Keratinocyte (primary cell): ENCODE data around the gene MCF2L2. TPM values are rescaled to one million over a fixed set of nuclear protein-coding genes. Genes with fewer than 3 reads are reported as not detected.

Experiments used
- DNase-seq: peaks from one replicate; pipeline ENCODE4 v3.0.0-alpha.2; 2011; ENCODE audit warnings: low read depth, missing footprints, low spot score
- FAIRE-seq: peaks from 2 replicates; lab custom pipeline; 2011; peaks lifted over from hg19 to GRCh38; lab: Jason Lieb, UNC
- H2AFZ ChIP-seq: 2 replicates; pipeline ENCODE4 v1.6.0; 2012; ENCODE audit warnings: low read length, control low read depth, inconsistent platforms; ENCODE audit not compliant: control insufficient read depth
- H3K27ac ChIP-seq: 2 replicates; pipeline ENCODE4 v1.5.1; 2011; ENCODE audit warnings: low read length; ENCODE audit not compliant: control insufficient read depth, insufficient read depth
- H3K27me3 ChIP-seq: 3 replicates; pipeline ENCODE4 v1.6.0; 2011; ENCODE audit warnings: low read length; ENCODE audit not compliant: control insufficient read depth, insufficient read depth; ENCODE audit errors: extremely low read depth
- H3K36me3 ChIP-seq, 2 experiments: 2 replicates in 1 of 2; 3 replicates in 1 of 2; pipeline ENCODE4 v1.5.1; 2011; ENCODE audit warnings: low read length in 2 of 2, mild to moderate bottlenecking in 1 of 2; ENCODE audit not compliant: control insufficient read depth in 2 of 2, insufficient read depth in 2 of 2; ENCODE audit errors: extremely low read depth in 1 of 2
- H3K4me1 ChIP-seq: 3 replicates; pipeline ENCODE4 v1.5.1; 2011; ENCODE audit warnings: low read length; ENCODE audit not compliant: control insufficient read depth, insufficient read depth; ENCODE audit errors: extremely low read depth
- H3K4me2 ChIP-seq: 3 replicates; pipeline ENCODE4 v1.6.0; 2011; ENCODE audit warnings: low read depth, low read length; ENCODE audit not compliant: control insufficient read depth, insufficient read depth; ENCODE audit errors: extremely low read depth
- H3K4me3 ChIP-seq, 3 experiments: fragments of 200-600 bp in 1 of 3; sonication (generic) in 1 of 3; 2 replicates in 2 of 3; 3 replicates in 1 of 3; pipeline ENCODE4 v1.5.1; 2011 to 2016; ENCODE audit warnings: low read length in 3 of 3, mild to moderate bottlenecking in 3 of 3, control low read depth in 2 of 3, inconsistent platforms in 1 of 3, low read depth in 1 of 3, mixed read lengths in 1 of 3, mixed run types in 1 of 3, moderate library complexity in 1 of 3; ENCODE audit not compliant: control insufficient read depth in 2 of 3, insufficient read depth in 2 of 3; ENCODE audit errors: extremely low read depth in 1 of 3
- H3K79me2 ChIP-seq: 2 replicates; pipeline ENCODE4 v1.6.0; 2012; ENCODE audit warnings: low read length; ENCODE audit not compliant: control insufficient read depth, insufficient read depth
- H3K9ac ChIP-seq: 3 replicates; pipeline ENCODE4 v1.6.0; 2011; ENCODE audit warnings: low read length; ENCODE audit not compliant: control insufficient read depth, insufficient read depth; ENCODE audit errors: extremely low read depth
- H3K9me1 ChIP-seq: 3 replicates; pipeline ENCODE4 v1.6.0; 2011; ENCODE audit warnings: low read length; ENCODE audit not compliant: control insufficient read depth, insufficient read depth; ENCODE audit errors: extremely low read depth
- H3K9me3 ChIP-seq: 2 replicates; pipeline ENCODE4 v1.5.1; 2012; ENCODE audit warnings: low read depth, low read length; ENCODE audit not compliant: control insufficient read depth
- H4K20me1 ChIP-seq: 3 replicates; pipeline ENCODE4 v1.6.0; 2011; ENCODE audit warnings: low read length; ENCODE audit not compliant: control insufficient read depth, insufficient read depth; ENCODE audit errors: extremely low read depth
- EZH2 ChIP-seq: IDR thresholded peaks from one replicate; pipeline ENCODE4 v1.6.1; 2012; ENCODE audit warnings: inconsistent platforms, mild to moderate bottlenecking, low read length, moderate library complexity
- dilution Hi-C: fragments of 300-500 bp; cut with MboI; formaldehyde crosslinking; loops from one replicate; pipeline ENCODE4 v1.7.0; 2020; ENCODE audit warnings: low sequenced_read_pairs; ENCODE audit not compliant: extremely low pct_ligation_motif_present
- polyA plus RNA-seq, 5 experiments: library from polyadenylated mRNA; depleted of rRNA in 3 of 5; stranded (reverse) in 3 of 5; stranded (forward) in 1 of 5; unstranded in 1 of 5; fragments of >200 nt; gene quantifications; 1 replicate in 1 of 5; 2 replicates in 3 of 5; 3 replicates in 1 of 5; pipeline versions ENCODE4 v1.2.1 to v1.2.3, GENCODE V29; 2011 to 2012; ENCODE audit warnings: missing spikeins in 2 of 5, low read depth in 1 of 5, low replicate concordance in 1 of 5
- TF ChIP-seq, protein P1 (sequence below), 3 experiments: IDR thresholded peaks in 1 of 3; conservative IDR thresholded peaks in 1 of 3; optimal IDR thresholded peaks in 1 of 3; 2 replicates in 2 of 3; 3 replicates in 1 of 3; pipeline versions ENCODE3 to v1.5.1; 2011; ENCODE audit warnings: low read length in 3 of 3, mild to moderate bottlenecking in 3 of 3, moderate library complexity in 2 of 3, control low read depth in 1 of 3, inconsistent platforms in 1 of 3; ENCODE audit not compliant: insufficient read depth in 2 of 3; ENCODE audit errors: extremely low read depth in 1 of 3

Gene MCF2L2
- polyA plus RNA-seq, 1 donor (not counting 4 experiments of a cell fraction or from before 2014, with no cell fraction given), result 0.26 TPM

DNA sequence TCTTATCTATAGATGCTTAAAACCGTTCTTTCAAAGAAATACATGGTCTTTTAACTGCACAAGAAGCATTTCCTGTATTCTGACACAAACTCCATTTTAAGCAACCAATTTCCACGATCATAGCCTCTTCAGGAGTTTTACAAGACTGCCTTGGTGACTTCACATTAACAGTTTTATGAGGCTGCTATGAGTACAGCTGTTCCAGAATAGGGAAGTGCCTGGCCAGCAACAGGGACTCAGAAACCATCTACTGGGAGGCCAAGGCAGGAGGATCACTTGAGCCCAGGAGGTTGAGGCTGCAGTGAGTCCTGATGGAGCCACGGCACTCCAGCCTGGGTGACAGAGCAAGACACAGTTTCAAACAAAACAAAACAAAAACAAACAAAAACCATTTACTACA is 96.9 kb downstream of the MCF2L2 start:
- DNase-seq, result no peak
- peaks cover 25% of the 10 kb centered on the region for H3K4me1 ChIP-seq
- no peak for TF ChIP-seq EZH2
- TF ChIP-seq, protein P1, sequence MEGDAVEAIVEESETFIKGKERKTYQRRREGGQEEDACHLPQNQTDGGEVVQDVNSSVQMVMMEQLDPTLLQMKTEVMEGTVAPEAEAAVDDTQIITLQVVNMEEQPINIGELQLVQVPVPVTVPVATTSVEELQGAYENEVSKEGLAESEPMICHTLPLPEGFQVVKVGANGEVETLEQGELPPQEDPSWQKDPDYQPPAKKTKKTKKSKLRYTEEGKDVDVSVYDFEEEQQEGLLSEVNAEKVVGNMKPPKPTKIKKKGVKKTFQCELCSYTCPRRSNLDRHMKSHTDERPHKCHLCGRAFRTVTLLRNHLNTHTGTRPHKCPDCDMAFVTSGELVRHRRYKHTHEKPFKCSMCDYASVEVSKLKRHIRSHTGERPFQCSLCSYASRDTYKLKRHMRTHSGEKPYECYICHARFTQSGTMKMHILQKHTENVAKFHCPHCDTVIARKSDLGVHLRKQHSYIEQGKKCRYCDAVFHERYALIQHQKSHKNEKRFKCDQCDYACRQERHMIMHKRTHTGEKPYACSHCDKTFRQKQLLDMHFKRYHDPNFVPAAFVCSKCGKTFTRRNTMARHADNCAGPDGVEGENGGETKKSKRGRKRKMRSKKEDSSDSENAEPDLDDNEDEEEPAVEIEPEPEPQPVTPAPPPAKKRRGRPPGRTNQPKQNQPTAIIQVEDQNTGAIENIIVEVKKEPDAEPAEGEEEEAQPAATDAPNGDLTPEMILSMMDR (optimal IDR thresholded peaks at IDR 0.05 in 1 of 3, IDR thresholded peaks at IDR 0.05 in 1 of 3, conservative IDR thresholded peaks at IDR 0.05 in 1 of 3; ENCODE audit: extremely low read depth in 1 of 3, insufficient read depth in 2 of 3, low read length in 3 of 3), result no peak

DNA sequence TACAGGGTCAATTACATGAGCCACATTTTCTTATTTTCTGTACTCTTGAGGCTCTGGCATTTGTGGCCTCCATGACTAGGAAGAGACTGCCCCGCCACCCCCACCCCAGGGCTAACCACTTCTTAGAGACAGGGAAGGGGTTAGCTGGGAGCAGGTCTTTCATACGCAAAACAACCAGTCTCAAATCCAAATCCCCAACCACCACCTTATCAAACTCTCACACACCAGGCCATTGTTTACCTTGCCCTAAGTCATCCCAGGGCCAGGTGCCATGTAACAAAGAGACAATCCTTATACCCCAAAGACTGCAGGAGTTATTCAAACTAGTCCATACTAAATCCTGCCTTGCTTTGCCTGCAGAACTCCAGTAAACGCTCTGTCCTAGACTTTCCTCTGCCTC is 97.5 kb downstream of the MCF2L2 start:
- FAIRE-seq (no peak), DNase-seq (no peak)
- no peaks in the 10 kb centered on the region for H3K36me3 ChIP-seq
- H3K4me1 ChIP-seq, result peaks cover 25% of the 10 kb centered on the region
- TF ChIP-seq, protein P1 (optimal IDR thresholded peaks at IDR 0.05 in 1 of 3, IDR thresholded peaks at IDR 0.05 in 1 of 3, conservative IDR thresholded peaks at IDR 0.05 in 1 of 3; ENCODE audit: extremely low read depth in 1 of 3, insufficient read depth in 2 of 3, low read length in 3 of 3), result no peak
- TF ChIP-seq EZH2, result no peak
- dilution Hi-C loops, result no loop called here
- H3K27ac ChIP-seq, result no peak overlapping the region
- H3K4me3 ChIP-seq, result no peak overlapping the region
- H3K9me3 ChIP-seq, result no peaks in the 10 kb centered on the region
- H3K79me2 ChIP-seq, result no peaks in the 10 kb centered on the region
- H3K4me2 ChIP-seq, result no peak overlapping the region
- H4K20me1 ChIP-seq, result no peaks in the 10 kb centered on the region
- no peaks in the 10 kb centered on the region for H3K27me3 ChIP-seq
- H3K9ac ChIP-seq, result no peak overlapping the region
- no peak overlapping the region for H2AFZ ChIP-seq
- no peaks in the 10 kb centered on the region for H3K9me1 ChIP-seq

More for the DNA sequence above, 96.9 kb downstream of the MCF2L2 start:
- Histone ChIP-seq H3K9me1 (no peaks in the 10 kb centered on the region), H3K9ac (no peak overlapping the region), H3K9me3 (no peaks in the 10 kb centered on the region), H3K4me3 (no peak overlapping the region), H3K36me3 (no peaks in the 10 kb centered on the region), H4K20me1 (no peaks in the 10 kb centered on the region), H3K4me2 (no peak overlapping the region), H3K27ac (no peak overlapping the region), H3K27me3 (no peaks in the 10 kb centered on the region), H2AFZ (no peak overlapping the region), H3K79me2 (no peaks in the 10 kb centered on the region)
- dilution Hi-C loops, result no loop called here
- FAIRE-seq, result no peak
